HepG2 (cell line): ENCODE measurements around the gene HLCS. TPM values are rescaled to one million over a fixed set of nuclear protein-coding genes. Genes with fewer than 3 reads are reported as not detected.

Source experiments
- BCL6 ChIP-seq: IDR thresholded peaks from 2 replicates; pipeline ENCODE4 v1.6.1; 2016; ENCODE audit warnings: missing genetic modification reagents, missing compliant biosample characterization
- EP300 ChIP-seq, 3 experiments: sonication (generic) in 1 of 3; formaldehyde crosslinking in 1 of 3; IDR thresholded peaks; 2 replicates each; pipeline versions ENCODE4 v1.5.1 to v1.6.1; 2011 to 2020; ENCODE audit warnings: low read depth in 2 of 3, low read length in 2 of 3, borderline replicate concordance in 1 of 3, improper control_type of control experiment in 1 of 3, mild to moderate bottlenecking in 1 of 3, missing genetic modification reagents in 1 of 3, moderate library complexity in 1 of 3
- FOXA1 ChIP-seq, 2 experiments: fragments of 450-650 bp in 1 of 2; sonication (generic) in 1 of 2; formaldehyde crosslinking in 1 of 2; IDR thresholded peaks; 2 replicates each; pipeline versions ENCODE4 v1.4.0 to v1.6.1; 2016 to 2020; ENCODE audit warnings: missing genetic modification reagents in 1 of 2
- FOXA3 ChIP-seq: IDR thresholded peaks from 2 replicates; pipeline ENCODE4 v1.6.1; 2016; ENCODE audit warnings: missing genetic modification reagents, missing compliant biosample characterization
- FOXP1 ChIP-seq, 2 experiments: fragments of 450-650 bp in 1 of 2; IDR thresholded peaks; 2 replicates each; pipeline ENCODE4 v1.6.1; 2017 to 2018; ENCODE audit warnings: antibody characterized with exemption in 1 of 2
- ISL2 ChIP-seq: sonication (generic); formaldehyde crosslinking; IDR thresholded peaks from 2 replicates; pipeline ENCODE4 v1.5.0; 2020; ENCODE audit warnings: missing genetic modification reagents
- KLF6 ChIP-seq: IDR thresholded peaks from 2 replicates; pipeline ENCODE4 v1.8.0; 2016; ENCODE audit warnings: missing biosample characterization, missing genetic modification reagents
- KMT2B ChIP-seq: IDR thresholded peaks from 2 replicates; pipeline ENCODE4 v1.6.1; 2016; ENCODE audit warnings: missing genetic modification reagents, missing compliant biosample characterization
- NCOR1 ChIP-seq: fragments of 200-600 bp; sonication (generic); IDR thresholded peaks from 2 replicates; pipeline ENCODE4 v1.7.0; 2017; ENCODE audit warnings: antibody characterized with exemption, low read length, borderline replicate concordance
- NFE2 ChIP-seq: sonication (generic); formaldehyde crosslinking; IDR thresholded peaks from 2 replicates; pipeline ENCODE4 v1.4.0; 2020; ENCODE audit warnings: missing genetic modification reagents
- NR2F2 ChIP-seq: IDR thresholded peaks from 2 replicates; pipeline ENCODE4 v1.6.1; 2012; ENCODE audit warnings: low read depth, inconsistent platforms, borderline replicate concordance
- NR2F6 ChIP-seq, 2 experiments: IDR thresholded peaks; 2 replicates each; pipeline ENCODE4 v1.6.1; 2016; ENCODE audit warnings: antibody characterized with exemption in 1 of 2, mild to moderate bottlenecking in 1 of 2
- ONECUT2 ChIP-seq: sonication (generic); formaldehyde crosslinking; IDR thresholded peaks from 2 replicates; pipeline ENCODE4 v1.4.0; 2020; ENCODE audit warnings: missing genetic modification reagents
- PLRG1 ChIP-seq: fragments of 450-650 bp; conservative IDR thresholded peaks from 2 replicates; pipeline ENCODE4 v1.6.1; 2016
- SALL1 ChIP-seq: sonication (generic); formaldehyde crosslinking; IDR thresholded peaks from 2 replicates; pipeline ENCODE4 v1.8.0; 2022; ENCODE audit warnings: mild to moderate bottlenecking, missing genetic modification reagents
- SIX1 ChIP-seq: sonication (generic); formaldehyde crosslinking; IDR thresholded peaks from 2 replicates; pipeline ENCODE4 v1.4.0; 2020; ENCODE audit warnings: missing genetic modification reagents, borderline replicate concordance
- SMAD9 ChIP-seq: sonication (generic); formaldehyde crosslinking; IDR thresholded peaks from 2 replicates; pipeline ENCODE4 v1.5.1; 2020; ENCODE audit warnings: mild to moderate bottlenecking, missing genetic modification reagents
- ZNF263 ChIP-seq: sonication (generic); formaldehyde crosslinking; IDR thresholded peaks from 2 replicates; pipeline ENCODE4 v1.4.0; 2020; ENCODE audit warnings: missing genetic modification reagents
- ZNF331 ChIP-seq: sonication (generic); formaldehyde crosslinking; IDR thresholded peaks from 2 replicates; pipeline ENCODE4 v1.4.0; 2020; ENCODE audit warnings: missing genetic modification reagents
- ZNF335 ChIP-seq: sonication (generic); formaldehyde crosslinking; IDR thresholded peaks from 2 replicates; pipeline ENCODE4 v1.4.0; 2020; ENCODE audit warnings: missing genetic modification reagents
- ZNF598 ChIP-seq: sonication (generic); formaldehyde crosslinking; IDR thresholded peaks from 2 replicates; pipeline ENCODE4 v1.5.1; 2020; ENCODE audit warnings: mild to moderate bottlenecking, missing genetic modification reagents, borderline replicate concordance
- ZNF644 ChIP-seq: IDR thresholded peaks from 2 replicates; pipeline ENCODE4 v1.6.1; 2016; ENCODE audit warnings: low read depth
- ZNF746 ChIP-seq: sonication (generic); formaldehyde crosslinking; IDR thresholded peaks from 2 replicates; pipeline ENCODE4 v1.8.0; 2022; ENCODE audit warnings: mild to moderate bottlenecking, missing genetic modification reagents
- ZNF761 ChIP-seq: sonication (generic); formaldehyde crosslinking; conservative IDR thresholded peaks from 2 replicates; pipeline ENCODE4 v1.4.0; 2020; ENCODE audit warnings: mild to moderate bottlenecking, missing genetic modification reagents
- polyA plus RNA-seq, 8 experiments: library from polyadenylated mRNA; depleted of rRNA in 3 of 8; stranded (reverse) in 7 of 8; unstranded in 1 of 8; fragments of >200 nt; fragmentation: Illumina TruSeq in 4 of 8; extraction: Trizol in 4 of 8; gene quantifications; 2 replicates each; pipeline versions ENCODE4 v1.2.1 to v1.2.3, GENCODE V29; 2011 to 2016; ENCODE audit warnings: low read depth in 4 of 8, missing spikeins in 1 of 8, mixed read lengths in 1 of 8; ENCODE audit not compliant: insufficient read depth in 1 of 8
- total RNA-seq, 5 experiments: library from RNA; depleted of rRNA; stranded (reverse); fragments of >200 nt; fragmentation: Illumina TruSeq; extraction: Trizol; gene quantifications; 2 replicates each; pipeline ENCODE4 v1.2.3, GENCODE V29; 2016; ENCODE audit warnings: low read depth in 1 of 5
- TF ChIP-seq, protein P1 (sequence below): sonication (generic); formaldehyde crosslinking; IDR thresholded peaks from 2 replicates; pipeline ENCODE4 v1.5.0; 2020; ENCODE audit warnings: mild to moderate bottlenecking, missing genetic modification reagents, borderline replicate concordance
- TF ChIP-seq, protein P2 (sequence below): sonication (generic); formaldehyde crosslinking; IDR thresholded peaks from 2 replicates; pipeline ENCODE4 v1.5.1; 2020; ENCODE audit warnings: missing genetic modification reagents, mild to moderate bottlenecking, borderline replicate concordance

The HLCS gene
- total and polyA plus RNA-seq, 2 of the 13 experiments (the other 11 are each of a cell fraction or from before 2014, with no cell fraction given), result 7.9 to 12.3 TPM

- TF ChIP-seq BCL6 (peak; percentile 35; the same call in 1 of the 2 replicates), NR2F6 (IDR thresholded peaks at IDR 0.05) (peak; percentile 82), NR2F6 (CRISPR knock-in tag; IDR thresholded peaks at IDR 0.05) (peak; percentile 62; the same call in 1 of the 2 replicates), ZNF644 (no peak), SALL1 (peak; percentile 76), ZNF761 (CRISPR knock-in tag) (no peak), NCOR1 (peak; percentile 46; the same call in 1 of the 2 replicates), FOXP1 (IDR thresholded peaks at IDR 0.05) (no peak), FOXP1 (CRISPR knock-in tag; IDR thresholded peaks at IDR 0.05) (peak; percentile 86), ZNF335 (CRISPR knock-in tag) (no peak), KLF6 (CRISPR knock-in tag) (no peak), ONECUT2 (CRISPR knock-in tag) (peak; percentile 96), NR2F2 (peak; percentile 42; the same call in 1 of the 2 replicates), FOXA3 (peak; percentile 35), SIX1 (CRISPR knock-in tag) (0 out of 2 replicates have a peak, but pooled peaks have one; percentile 19), EP300 (IDR thresholded peaks at IDR 0.05; ENCODE audit: low read depth in 2 of 2, low read length in 2 of 2) (peak in 1 of 2 experiments; percentile 61; a peak in 2 of 4 replicates), EP300 (CRISPR knock-in tag; IDR thresholded peaks at IDR 0.05; ENCODE audit: borderline replicate concordance) (no peak), FOXA1 (IDR thresholded peaks at IDR 0.05) (no peak), FOXA1 (CRISPR knock-in tag; IDR thresholded peaks at IDR 0.05) (0 out of 2 replicates have a peak, but pooled peaks have one; percentile 7), NFE2 (CRISPR knock-in tag) (no peak), KMT2B (no peak), ZNF598 (CRISPR knock-in tag) (no peak), PLRG1 (no peak), SMAD9 (no peak), ISL2 (CRISPR knock-in tag) (0 out of 2 replicates have a peak, but pooled peaks have one; percentile 29), ZNF263 (CRISPR knock-in tag) (no peak), ZNF746 (peak; percentile 22; the same call in 1 of the 2 replicates), ZNF331 (CRISPR knock-in tag) (no peak)
- TF ChIP-seq, protein P1, sequence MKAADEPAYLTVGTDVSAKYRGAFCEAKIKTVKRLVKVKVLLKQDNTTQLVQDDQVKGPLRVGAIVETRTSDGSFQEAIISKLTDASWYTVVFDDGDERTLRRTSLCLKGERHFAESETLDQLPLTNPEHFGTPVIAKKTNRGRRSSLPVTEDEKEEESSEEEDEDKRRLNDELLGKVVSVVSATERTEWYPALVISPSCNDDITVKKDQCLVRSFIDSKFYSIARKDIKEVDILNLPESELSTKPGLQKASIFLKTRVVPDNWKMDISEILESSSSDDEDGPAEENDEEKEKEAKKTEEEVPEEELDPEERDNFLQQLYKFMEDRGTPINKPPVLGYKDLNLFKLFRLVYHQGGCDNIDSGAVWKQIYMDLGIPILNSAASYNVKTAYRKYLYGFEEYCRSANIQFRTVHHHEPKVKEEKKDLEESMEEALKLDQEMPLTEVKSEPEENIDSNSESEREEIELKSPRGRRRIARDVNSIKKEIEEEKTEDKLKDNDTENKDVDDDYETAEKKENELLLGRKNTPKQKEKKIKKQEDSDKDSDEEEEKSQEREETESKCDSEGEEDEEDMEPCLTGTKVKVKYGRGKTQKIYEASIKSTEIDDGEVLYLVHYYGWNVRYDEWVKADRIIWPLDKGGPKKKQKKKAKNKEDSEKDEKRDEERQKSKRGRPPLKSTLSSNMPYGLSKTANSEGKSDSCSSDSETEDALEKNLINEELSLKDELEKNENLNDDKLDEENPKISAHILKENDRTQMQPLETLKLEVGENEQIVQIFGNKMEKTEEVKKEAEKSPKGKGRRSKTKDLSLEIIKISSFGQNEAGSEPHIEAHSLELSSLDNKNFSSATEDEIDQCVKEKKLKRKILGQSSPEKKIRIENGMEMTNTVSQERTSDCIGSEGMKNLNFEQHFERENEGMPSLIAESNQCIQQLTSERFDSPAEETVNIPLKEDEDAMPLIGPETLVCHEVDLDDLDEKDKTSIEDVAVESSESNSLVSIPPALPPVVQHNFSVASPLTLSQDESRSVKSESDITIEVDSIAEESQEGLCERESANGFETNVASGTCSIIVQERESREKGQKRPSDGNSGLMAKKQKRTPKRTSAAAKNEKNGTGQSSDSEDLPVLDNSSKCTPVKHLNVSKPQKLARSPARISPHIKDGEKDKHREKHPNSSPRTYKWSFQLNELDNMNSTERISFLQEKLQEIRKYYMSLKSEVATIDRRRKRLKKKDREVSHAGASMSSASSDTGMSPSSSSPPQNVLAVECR (CRISPR knock-in tag), result peak; percentile 39; the same call in 1 of the 2 replicates
- TF ChIP-seq, protein P2, sequence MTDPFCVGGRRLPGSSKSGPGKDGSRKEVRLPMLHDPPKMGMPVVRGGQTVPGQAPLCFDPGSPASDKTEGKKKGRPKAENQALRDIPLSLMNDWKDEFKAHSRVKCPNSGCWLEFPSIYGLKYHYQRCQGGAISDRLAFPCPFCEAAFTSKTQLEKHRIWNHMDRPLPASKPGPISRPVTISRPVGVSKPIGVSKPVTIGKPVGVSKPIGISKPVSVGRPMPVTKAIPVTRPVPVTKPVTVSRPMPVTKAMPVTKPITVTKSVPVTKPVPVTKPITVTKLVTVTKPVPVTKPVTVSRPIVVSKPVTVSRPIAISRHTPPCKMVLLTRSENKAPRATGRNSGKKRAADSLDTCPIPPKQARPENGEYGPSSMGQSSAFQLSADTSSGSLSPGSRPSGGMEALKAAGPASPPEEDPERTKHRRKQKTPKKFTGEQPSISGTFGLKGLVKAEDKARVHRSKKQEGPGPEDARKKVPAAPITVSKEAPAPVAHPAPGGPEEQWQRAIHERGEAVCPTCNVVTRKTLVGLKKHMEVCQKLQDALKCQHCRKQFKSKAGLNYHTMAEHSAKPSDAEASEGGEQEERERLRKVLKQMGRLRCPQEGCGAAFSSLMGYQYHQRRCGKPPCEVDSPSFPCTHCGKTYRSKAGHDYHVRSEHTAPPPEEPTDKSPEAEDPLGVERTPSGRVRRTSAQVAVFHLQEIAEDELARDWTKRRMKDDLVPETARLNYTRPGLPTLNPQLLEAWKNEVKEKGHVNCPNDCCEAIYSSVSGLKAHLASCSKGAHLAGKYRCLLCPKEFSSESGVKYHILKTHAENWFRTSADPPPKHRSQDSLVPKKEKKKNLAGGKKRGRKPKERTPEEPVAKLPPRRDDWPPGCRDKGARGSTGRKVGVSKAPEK (CRISPR knock-in tag), result no peak
Observed at GRCh38 chr21:36918291-36918690, 48.2 kb downstream of the HLCS start (continued).
